Measurements from ENCODE around the gene SLC30A2.

DNA sequence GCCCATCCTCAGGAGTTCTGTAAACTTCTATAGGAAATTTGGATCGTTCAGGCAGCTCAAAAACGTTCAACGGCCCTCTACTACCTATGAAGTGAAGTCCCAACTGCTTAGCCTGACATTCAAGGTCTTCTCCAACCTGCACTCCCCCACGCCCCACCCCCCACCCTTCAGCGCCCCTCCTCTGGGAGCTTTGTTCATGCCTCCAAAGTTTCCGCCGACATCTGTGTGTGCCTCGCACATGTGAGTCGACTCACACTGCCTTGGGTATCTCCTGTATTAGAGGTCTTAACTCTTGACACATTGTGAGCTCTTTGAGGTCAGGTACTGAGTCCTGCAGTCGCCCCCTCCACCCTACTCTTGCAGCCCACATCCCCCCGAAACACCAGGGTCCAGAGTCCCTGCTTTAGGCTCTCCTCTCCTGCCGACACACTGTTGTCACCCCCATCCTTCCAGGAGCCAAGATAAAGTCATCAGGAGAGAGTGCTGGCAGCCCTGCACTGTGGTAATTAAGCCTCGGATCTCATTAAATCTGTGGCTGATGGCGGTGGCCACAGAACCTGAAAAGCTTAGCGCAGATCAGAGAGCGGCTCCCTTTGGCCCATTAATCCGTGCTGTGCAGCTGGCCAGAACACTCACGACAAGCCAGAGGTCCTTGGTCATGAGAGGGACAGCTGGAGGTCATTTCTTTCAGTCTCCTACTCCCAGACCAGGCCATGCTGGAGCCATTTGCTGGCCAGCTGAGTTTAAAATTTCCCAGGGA, 46.7 kb downstream of the SLC30A2 start:
- no peak for TF ChIP-seq POLR2AphosphoS5 (IDR thresholded peaks at IDR 0.05)
- TF ChIP-seq, protein P1, sequence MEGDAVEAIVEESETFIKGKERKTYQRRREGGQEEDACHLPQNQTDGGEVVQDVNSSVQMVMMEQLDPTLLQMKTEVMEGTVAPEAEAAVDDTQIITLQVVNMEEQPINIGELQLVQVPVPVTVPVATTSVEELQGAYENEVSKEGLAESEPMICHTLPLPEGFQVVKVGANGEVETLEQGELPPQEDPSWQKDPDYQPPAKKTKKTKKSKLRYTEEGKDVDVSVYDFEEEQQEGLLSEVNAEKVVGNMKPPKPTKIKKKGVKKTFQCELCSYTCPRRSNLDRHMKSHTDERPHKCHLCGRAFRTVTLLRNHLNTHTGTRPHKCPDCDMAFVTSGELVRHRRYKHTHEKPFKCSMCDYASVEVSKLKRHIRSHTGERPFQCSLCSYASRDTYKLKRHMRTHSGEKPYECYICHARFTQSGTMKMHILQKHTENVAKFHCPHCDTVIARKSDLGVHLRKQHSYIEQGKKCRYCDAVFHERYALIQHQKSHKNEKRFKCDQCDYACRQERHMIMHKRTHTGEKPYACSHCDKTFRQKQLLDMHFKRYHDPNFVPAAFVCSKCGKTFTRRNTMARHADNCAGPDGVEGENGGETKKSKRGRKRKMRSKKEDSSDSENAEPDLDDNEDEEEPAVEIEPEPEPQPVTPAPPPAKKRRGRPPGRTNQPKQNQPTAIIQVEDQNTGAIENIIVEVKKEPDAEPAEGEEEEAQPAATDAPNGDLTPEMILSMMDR (IDR thresholded peaks at IDR 0.05) = no peak
- TF ChIP-seq POLR2A (IDR thresholded peaks at IDR 0.05) = no peak
